LNCaP clone FGC (cell line): ENCODE measurements around the gene PAM16.
A peak's percentile ranks its signal among the peaks of the same experiment; 100 is the strongest.

ENCODE experiments used
- DNase-seq: peaks from one replicate; pipeline ENCODE4 v3.0.0-alpha.2; 2011; ENCODE audit warnings: low read depth
- H3K4me3 ChIP-seq: 2 replicates; pipeline ENCODE4 v1.5.1; 2011; ENCODE audit warnings: mild to moderate bottlenecking, low read depth, low read length, control low read depth
- CTCF ChIP-seq: IDR thresholded peaks from 2 replicates; pipeline ENCODE4 v1.5.1; 2012; ENCODE audit warnings: mild to moderate bottlenecking; ENCODE audit not compliant: control insufficient read depth, insufficient read depth; ENCODE audit errors: extremely low read depth

The PAM16 gene

GRCh38 chr16:4370570-4371356, 19.6 kb upstream of the PAM16 start:
- no peak for TF ChIP-seq CTCF
- no peak for DNase-seq
- H3K4me3 ChIP-seq, result no peak overlapping the region

- no peak for TF ChIP-seq CTCF
Measured at GRCh38 chr16:4370151-4370550, 19.0 kb upstream of the PAM16 start.

GRCh38 chr16:4369007-4369733, 18.0 kb upstream of the PAM16 start:
- peak; percentile 82 for DNase-seq
- no peak for TF ChIP-seq CTCF
- no peak overlapping the region for H3K4me3 ChIP-seq

More at GRCh38 chr16:4370151-4370550, 19.0 kb upstream of the PAM16 start:
- H3K4me3 ChIP-seq, result no peak overlapping the region
- no peak for DNase-seq

GRCh38 chr16:4367393-4367856, 16.3 kb upstream of the PAM16 start:
- no peak for DNase-seq
- TF ChIP-seq CTCF, result no peak
- H3K4me3 ChIP-seq, result no peak overlapping the region

- H3K4me3 ChIP-seq, result no peak overlapping the region
- no peak for DNase-seq
- TF ChIP-seq CTCF, result no peak
Measured at GRCh38 chr16:4366016-4366415, 14.9 kb upstream of the PAM16 start.

GRCh38 chr16:4365615-4366014, 14.5 kb upstream of the PAM16 start:
- no peak for DNase-seq
- H3K4me3 ChIP-seq, result no peak overlapping the region
- no peak for TF ChIP-seq CTCF

- DNase-seq, result no peak
- H3K4me3 ChIP-seq, result no peak overlapping the region
- no peak for TF ChIP-seq CTCF
Measured at GRCh38 chr16:4365014-4365406, 13.9 kb upstream of the PAM16 start.
